ENCODE measurements around the gene TIPARP.

DNA sequence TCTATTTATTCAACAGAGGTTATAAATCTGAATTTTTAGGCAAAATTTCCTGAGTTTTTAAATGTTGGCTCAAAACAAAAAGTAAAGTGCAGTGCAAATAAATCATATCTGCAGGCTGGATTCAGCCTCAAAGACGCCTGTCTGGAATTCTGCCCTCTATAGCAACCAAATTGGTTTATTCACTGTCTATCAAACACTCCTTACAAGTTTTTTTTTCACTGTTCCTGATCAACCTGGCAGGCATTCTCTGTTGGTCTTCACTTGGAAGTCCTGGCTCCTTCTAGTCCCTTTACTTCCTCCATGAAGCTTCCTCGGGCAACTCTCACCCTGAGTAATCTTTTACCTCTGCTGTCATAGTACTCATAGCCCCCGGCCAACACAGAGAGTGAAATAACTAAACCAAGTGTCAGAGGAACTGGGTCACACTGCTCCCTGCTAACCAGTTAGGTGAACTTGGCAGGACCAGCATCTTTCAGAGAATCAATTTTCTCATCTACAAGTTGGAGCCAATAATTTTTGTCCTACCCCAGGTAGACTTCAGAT is 36.8 kb upstream of the TIPARP start:
- TF ChIP-seq RAD21 (IDR thresholded peaks at IDR 0.05 in 1 of 2, conservative IDR thresholded peaks at IDR 0.05 in 1 of 2; ENCODE audit: low read depth in 2 of 2, low read length in 2 of 2) (no peak), CTCF (IDR thresholded peaks at IDR 0.05; ENCODE audit: control extremely low read depth in 1 of 3, insufficient read depth in 1 of 3, low read depth in 1 of 3, low read length in 3 of 3) (no peak), TCF12 (IDR thresholded peaks at IDR 0.05; ENCODE audit: low read depth, low read length) (no peak)
